Prostate gland (tissue), 2 donors: ENCODE data around the gene ADGRG3.
"Not testable (repeated sequence)": the region's sequence is repeated elsewhere in the genome, so short reads cannot be mapped to it uniquely, and the experiment has no call there.

Experiments used
- CTCF ChIP-seq, 4 experiments: fragments of 200-600 bp in 2 of 4; fragments of 450-650 bp in 2 of 4; sonication (generic) in 2 of 4; IDR thresholded peaks; 1 replicate in 3 of 4; 2 replicates in 1 of 4; pipeline ENCODE4 v1.5.1; 2016 to 2019; ENCODE audit warnings: antibody characterized with exemption in 4 of 4, mild to moderate bottlenecking in 2 of 4, moderate library complexity in 2 of 4
- POLR2AphosphoS5 ChIP-seq: sonication (generic); formaldehyde crosslinking; IDR thresholded peaks from one replicate; pipeline ENCODE4 v1.6.1; 2017; ENCODE audit warnings: antibody characterized with exemption

- not testable (repeated sequence) for TF ChIP-seq CTCF (IDR thresholded peaks at IDR 0.05); POLR2AphosphoS5
These were observed 44.5 kb downstream of the ADGRG3 start for GRCh38 chr16:57712569-57712968.
